Neural crest cell (in vitro differentiated cells): Measurements from ENCODE around the gene CYP2S1. TPM values are rescaled to one million over a fixed set of nuclear protein-coding genes. Genes with fewer than 3 reads are reported as not detected.
"Not testable (repeated sequence)": the region's sequence is repeated elsewhere in the genome, so short reads cannot be mapped to it uniquely, and the experiment has no call there.

Source experiments
- DNase-seq: peaks from one replicate; pipeline ENCODE4 v3.0.0; 2021; ENCODE audit warnings: low read depth, mixed read lengths, low spot score
- H3K27ac Mint-ChIP-seq: one replicate; pipeline ENCODE4 v1.8.0; 2021; ENCODE audit warnings: mild to moderate bottlenecking, mixed read lengths; ENCODE audit not compliant: unreplicated experiment
- H3K27me3 Mint-ChIP-seq: 2 replicates; pipeline ENCODE4 v1.8.0; 2021; ENCODE audit warnings: low read depth, mild to moderate bottlenecking, mixed read lengths
- H3K36me3 Mint-ChIP-seq: 2 replicates; pipeline ENCODE4 v1.8.0; 2021; ENCODE audit warnings: low read depth, mild to moderate bottlenecking, mixed read lengths
- H3K4me1 Mint-ChIP-seq: 2 replicates; pipeline ENCODE4 v1.8.0; 2021; ENCODE audit warnings: mixed read lengths
- H3K4me3 Mint-ChIP-seq: one replicate; pipeline ENCODE4 v1.8.0; 2021; ENCODE audit warnings: mild to moderate bottlenecking, mixed read lengths
- H3K9me3 Mint-ChIP-seq: 2 replicates; pipeline ENCODE4 v1.8.0; 2021; ENCODE audit warnings: mixed read lengths
- total RNA-seq: library from RNA; stranded (reverse); gene quantifications from 2 replicates; pipeline ENCODE4 v1.2.1, GENCODE V29; 2021
- TF ChIP-seq, protein P1 (sequence below): fragments of 200-600 bp; sonication (generic); conservative IDR thresholded peaks from 2 replicates; pipeline ENCODE4 v1.5.0; 2021; ENCODE audit warnings: antibody characterized with exemption, mild to moderate bottlenecking

CYP2S1 gene
- total RNA-seq, 1 donor from 2014 or later, result not detected

DNA sequence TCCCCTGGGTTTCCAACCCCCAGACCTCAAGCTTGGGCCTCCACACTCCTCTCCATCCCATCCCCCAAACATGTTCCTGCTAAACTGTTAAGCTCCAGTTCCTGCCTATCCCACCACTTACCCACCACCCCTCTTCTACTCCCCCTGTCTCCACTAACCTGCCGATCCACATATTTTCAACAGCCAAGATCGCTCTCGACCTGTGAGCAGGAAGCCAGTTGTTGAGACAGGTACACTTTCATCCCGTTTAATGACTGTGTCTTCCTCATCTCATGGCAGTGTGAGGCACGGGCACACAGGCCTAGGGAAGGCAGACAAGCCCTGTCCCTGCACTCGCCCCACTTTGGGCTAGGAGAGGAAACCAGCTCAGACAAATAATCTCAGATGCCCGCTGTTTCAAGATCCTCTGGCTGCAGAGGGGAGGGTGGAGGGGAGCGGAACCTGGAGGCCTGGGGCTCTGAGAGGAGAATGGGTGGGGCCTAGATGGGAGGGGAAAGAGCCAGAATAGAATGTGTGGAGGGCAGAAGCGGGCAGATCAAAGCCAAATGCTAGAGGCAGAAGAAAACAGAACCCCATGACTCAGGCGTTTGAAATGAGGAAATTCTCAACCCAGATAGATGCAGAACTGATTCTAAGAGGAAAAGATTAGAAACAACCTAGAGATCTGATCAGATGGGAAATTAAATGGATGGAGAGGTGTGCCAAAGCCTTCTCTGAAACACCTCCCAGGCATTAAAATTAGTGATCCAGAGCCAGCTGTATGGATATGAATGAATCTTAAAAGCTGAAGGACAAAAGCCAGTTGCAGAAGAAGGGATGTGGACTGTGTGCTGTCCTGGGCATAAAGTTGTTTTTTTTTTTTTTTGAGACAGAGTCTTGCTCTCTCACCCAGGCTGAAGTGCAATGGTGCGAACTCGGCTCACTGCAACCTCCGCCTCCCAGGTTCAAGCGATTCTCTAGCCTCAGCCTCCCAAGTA lies 16.9 kb upstream of the CYP2S1 start:
- TF ChIP-seq, protein P1, sequence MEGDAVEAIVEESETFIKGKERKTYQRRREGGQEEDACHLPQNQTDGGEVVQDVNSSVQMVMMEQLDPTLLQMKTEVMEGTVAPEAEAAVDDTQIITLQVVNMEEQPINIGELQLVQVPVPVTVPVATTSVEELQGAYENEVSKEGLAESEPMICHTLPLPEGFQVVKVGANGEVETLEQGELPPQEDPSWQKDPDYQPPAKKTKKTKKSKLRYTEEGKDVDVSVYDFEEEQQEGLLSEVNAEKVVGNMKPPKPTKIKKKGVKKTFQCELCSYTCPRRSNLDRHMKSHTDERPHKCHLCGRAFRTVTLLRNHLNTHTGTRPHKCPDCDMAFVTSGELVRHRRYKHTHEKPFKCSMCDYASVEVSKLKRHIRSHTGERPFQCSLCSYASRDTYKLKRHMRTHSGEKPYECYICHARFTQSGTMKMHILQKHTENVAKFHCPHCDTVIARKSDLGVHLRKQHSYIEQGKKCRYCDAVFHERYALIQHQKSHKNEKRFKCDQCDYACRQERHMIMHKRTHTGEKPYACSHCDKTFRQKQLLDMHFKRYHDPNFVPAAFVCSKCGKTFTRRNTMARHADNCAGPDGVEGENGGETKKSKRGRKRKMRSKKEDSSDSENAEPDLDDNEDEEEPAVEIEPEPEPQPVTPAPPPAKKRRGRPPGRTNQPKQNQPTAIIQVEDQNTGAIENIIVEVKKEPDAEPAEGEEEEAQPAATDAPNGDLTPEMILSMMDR, result no peak
- peak; percentile 6 for DNase-seq
- peaks cover 10% of the 10 kb centered on the region for H3K4me1 Mint-ChIP-seq
- H3K27ac Mint-ChIP-seq, result no peak overlapping the region
- H3K27me3 Mint-ChIP-seq, result no peaks in the 10 kb centered on the region
- H3K36me3 Mint-ChIP-seq, result no peaks in the 10 kb centered on the region
- H3K4me3 Mint-ChIP-seq, result no peak overlapping the region
- H3K9me3 Mint-ChIP-seq, result no peaks in the 10 kb centered on the region

DNA sequence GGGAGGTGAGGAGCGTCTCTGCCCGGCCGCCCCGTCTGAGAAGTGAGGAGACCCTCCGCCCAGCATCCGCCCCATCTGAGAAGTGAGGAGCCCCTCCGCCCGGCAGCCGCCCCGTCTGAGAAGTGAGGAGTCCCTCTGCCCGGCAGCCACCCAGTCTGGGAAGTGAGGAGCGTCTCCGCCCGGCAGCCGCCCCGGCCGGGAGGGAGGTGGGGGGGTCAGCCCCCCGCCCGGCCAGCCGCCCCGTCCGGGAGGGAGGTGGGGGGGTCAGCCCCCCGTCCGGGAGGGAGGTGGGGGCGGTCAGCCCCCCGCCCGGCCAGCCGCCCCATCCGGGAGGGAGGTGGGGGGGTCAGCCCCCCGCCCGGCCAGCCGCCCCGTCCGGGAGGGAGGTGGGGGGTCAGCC lies 12.8 kb upstream of the CYP2S1 start:
- H3K27ac Mint-ChIP-seq, H3K4me3 Mint-ChIP-seq, DNase-seq: not testable (repeated sequence)

DNA sequence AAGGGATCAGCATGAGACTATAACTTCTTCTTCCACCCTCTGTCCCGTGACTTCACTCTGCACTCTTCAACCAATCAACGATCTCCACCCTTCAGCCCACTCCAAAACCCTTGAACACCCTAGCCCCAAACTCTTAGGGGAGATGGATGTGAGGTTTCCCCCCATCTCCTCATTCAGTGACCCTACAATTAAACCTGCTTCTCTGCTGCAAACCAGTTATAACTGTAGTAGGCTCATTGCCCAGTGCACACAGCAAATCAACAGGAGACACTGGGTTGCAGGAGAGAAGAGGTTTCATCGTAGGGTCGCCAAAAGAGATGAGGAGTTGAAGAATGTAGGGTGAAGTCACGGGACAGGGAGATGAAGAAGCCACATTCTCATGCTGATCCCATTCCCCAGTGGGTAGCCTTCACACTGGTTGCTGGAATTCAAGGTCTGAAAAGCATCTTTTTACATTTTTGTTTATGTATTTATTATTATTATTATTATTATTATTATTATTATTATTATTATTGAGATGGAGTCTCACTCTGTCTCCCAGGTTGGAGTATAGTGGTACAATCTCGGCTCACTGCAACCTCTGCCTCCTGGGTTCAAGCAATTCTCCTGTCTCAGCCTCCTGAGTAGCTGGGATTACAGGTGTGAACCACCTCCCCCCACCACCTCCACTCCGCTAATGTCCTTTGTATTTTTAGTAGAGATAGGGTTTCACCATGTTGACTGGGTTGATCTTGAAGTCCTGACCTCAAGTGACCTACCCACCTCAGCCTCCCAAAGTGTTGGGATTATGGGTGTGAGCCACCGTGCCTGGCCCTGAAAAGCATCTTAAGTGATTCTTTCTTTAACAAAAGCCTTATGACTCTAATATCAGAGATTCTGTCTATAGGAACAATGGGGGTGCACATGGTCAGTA lies 5.8 kb upstream of the CYP2S1 start:
- TF ChIP-seq, protein P1, result no peak
- Mint-ChIP-seq H3K4me3 (no peak overlapping the region), H3K27me3 (peaks cover 59% of the 10 kb centered on the region), H3K9me3 (no peaks in the 10 kb centered on the region), H3K4me1 (no peaks in the 10 kb centered on the region), H3K27ac (no peak overlapping the region), H3K36me3 (peaks cover 3% of the 10 kb centered on the region)
- DNase-seq, result no peak

More for the DNA sequence above, 12.8 kb upstream of the CYP2S1 start:
- not testable (repeated sequence) for H3K4me1 Mint-ChIP-seq, H3K9me3 Mint-ChIP-seq, H3K36me3 Mint-ChIP-seq, H3K27me3 Mint-ChIP-seq

- Mint-ChIP-seq H3K9me3 (no peaks in the 10 kb centered on the region), H3K27ac (no peak overlapping the region), H3K4me3 (no peak overlapping the region), H3K36me3 (peaks cover 3% of the 10 kb centered on the region), H3K4me1 (peaks cover 5% of the 10 kb centered on the region), H3K27me3 (peaks cover 66% of the 10 kb centered on the region)
- TF ChIP-seq, protein P1, result no peak
- no peak for DNase-seq
Measured at GRCh38 chr19:41187884-41188279, 5.1 kb upstream of the CYP2S1 start.

- TF ChIP-seq, protein P1, result no peak
- no peak overlapping the region for H3K27ac Mint-ChIP-seq
Measured at GRCh38 chr19:41189425-41190065, 3.5 kb upstream of the CYP2S1 start.

More at GRCh38 chr19:41189425-41190065, 3.5 kb upstream of the CYP2S1 start:
- Mint-ChIP-seq H3K27me3 (peaks cover 74% of the 10 kb centered on the region), H3K9me3 (no peaks in the 10 kb centered on the region), H3K36me3 (no peaks in the 10 kb centered on the region), H3K4me3 (no peak overlapping the region), H3K4me1 (peaks cover 13% of the 10 kb centered on the region)
- no peak for DNase-seq
